CD14-positive monocyte (primary cell): Measurements from ENCODE around the gene CAMKV. TPM values are rescaled to one million over a fixed set of nuclear protein-coding genes. Genes with fewer than 3 reads are reported as not detected.
A peak's percentile ranks its signal among the peaks of the same experiment; 100 is the strongest.
"Not testable (repeated sequence)": the region's sequence is repeated elsewhere in the genome, so short reads cannot be mapped to it uniquely, and the experiment has no call there.

ENCODE experiments used
- DNase-seq, 3 donors: peaks; one replicate each; pipeline ENCODE4 v3.0.0-alpha.2; 2011 to 2022
- H2AFZ ChIP-seq: 2 replicates; pipeline ENCODE4 v1.6.0; 2012; ENCODE audit warnings: mild to moderate bottlenecking, low read depth, low read length, inconsistent platforms; ENCODE audit not compliant: insufficient read depth, poor library complexity, severe bottlenecking
- H3K27ac ChIP-seq, 2 donors: 1 replicate in 1 of 2; 2 replicates in 1 of 2; pipeline ENCODE4 v1.5.1; 2012 to 2013; ENCODE audit warnings: low read length in 2 of 2, control low read depth in 1 of 2, inconsistent platforms in 1 of 2, low read depth in 1 of 2, mild to moderate bottlenecking in 1 of 2
- H3K27me3 ChIP-seq, 2 donors: one replicate each; pipeline versions ENCODE4 v1.6.0 to v1.6.1; 2011 to 2013; ENCODE audit warnings: low read length in 2 of 2; ENCODE audit not compliant: control insufficient read depth in 2 of 2, insufficient read depth in 2 of 2
- H3K36me3 ChIP-seq, 2 donors: replicated peaks in 1 of 2; 1 replicate in 1 of 2; 2 replicates in 1 of 2; pipeline versions ENCODE4 v1.5.1 to v1.6.1; 2012 to 2013; ENCODE audit warnings: low read length in 2 of 2, control low read depth in 1 of 2, inconsistent platforms in 1 of 2, mild to moderate bottlenecking in 1 of 2; ENCODE audit not compliant: insufficient read depth in 2 of 2, control insufficient read depth in 1 of 2
- H3K4me1 ChIP-seq, 2 donors: 1 replicate in 1 of 2; 2 replicates in 1 of 2; pipeline versions ENCODE4 v1.5.1 to v1.6.1; 2012 to 2013; ENCODE audit warnings: low read length in 2 of 2, control low read depth in 1 of 2, inconsistent platforms in 1 of 2, mild to moderate bottlenecking in 1 of 2, moderate library complexity in 1 of 2; ENCODE audit not compliant: insufficient read depth in 2 of 2, control insufficient read depth in 1 of 2
- H3K4me2 ChIP-seq: replicated peaks from 2 replicates; pipeline ENCODE3; 2012; ENCODE audit warnings: low read length, moderate library complexity, mild to moderate bottlenecking; ENCODE audit not compliant: poor library complexity, severe bottlenecking; ENCODE audit errors: extremely low read depth
- H3K4me3 ChIP-seq, 3 experiments: fragments of 200-600 bp in 1 of 3; sonication (generic) in 1 of 3; replicated peaks in 1 of 3; 1 replicate in 2 of 3; 2 replicates in 1 of 3; pipeline ENCODE4 v1.5.1; 2011 to 2013; ENCODE audit warnings: low read length in 3 of 3, mild to moderate bottlenecking in 3 of 3, control low read depth in 2 of 3, low read depth in 2 of 3, inconsistent platforms in 1 of 3, moderate library complexity in 1 of 3
- H3K79me2 ChIP-seq: 2 replicates; pipeline ENCODE4 v1.6.0; 2012; ENCODE audit warnings: mild to moderate bottlenecking, control low read depth, inconsistent platforms, low read length, moderate library complexity; ENCODE audit not compliant: insufficient read depth
- H3K9ac ChIP-seq: 2 replicates; pipeline ENCODE4 v1.6.0; 2017; ENCODE audit warnings: low read length, mild to moderate bottlenecking; ENCODE audit not compliant: insufficient read depth, poor library complexity, severe bottlenecking
- H3K9me3 ChIP-seq, 2 donors: replicated peaks in 1 of 2; 1 replicate in 1 of 2; 2 replicates in 1 of 2; pipeline versions ENCODE4 v1.5.1 to v1.6.1; 2012 to 2013; ENCODE audit warnings: low read length in 2 of 2, control low read depth in 1 of 2; ENCODE audit not compliant: control insufficient read depth in 1 of 2, insufficient read depth in 1 of 2
- H4K20me1 ChIP-seq: 2 replicates; pipeline ENCODE4 v1.6.0; 2012; ENCODE audit warnings: mild to moderate bottlenecking, low read length, control low read depth, moderate library complexity; ENCODE audit not compliant: insufficient read depth
- H3K27ac Mint-ChIP-seq, 7 donors: one replicate each; pipeline ENCODE4 v1.8.0; 2020; ENCODE audit warnings: mild to moderate bottlenecking in 7 of 7, mixed read lengths in 7 of 7, moderate library complexity in 6 of 7, inconsistent platforms in 2 of 7
- H3K27me3 Mint-ChIP-seq, 3 donors: one replicate each; pipeline ENCODE4 v1.8.0; 2021 to 2022; ENCODE audit warnings: low read depth in 3 of 3, mild to moderate bottlenecking in 3 of 3, mixed read lengths in 3 of 3, moderate library complexity in 3 of 3, inconsistent platforms in 1 of 3
- H3K36me3 Mint-ChIP-seq, 2 donors: one replicate each; pipeline ENCODE4 v1.8.0; 2020; ENCODE audit warnings: mixed read lengths in 2 of 2, inconsistent platforms in 1 of 2, mild to moderate bottlenecking in 1 of 2
- H3K4me1 Mint-ChIP-seq: one replicate; pipeline ENCODE4 v1.8.0; 2020; ENCODE audit warnings: mild to moderate bottlenecking, mixed read lengths
- H3K4me3 Mint-ChIP-seq, 2 donors: one replicate each; pipeline ENCODE4 v1.8.0; 2020; ENCODE audit warnings: mild to moderate bottlenecking in 2 of 2, mixed read lengths in 2 of 2, moderate library complexity in 1 of 2
- H3K9me3 Mint-ChIP-seq, 7 donors: one replicate each; pipeline ENCODE4 v1.8.0; 2020 to 2022; ENCODE audit warnings: mixed read lengths in 7 of 7, mild to moderate bottlenecking in 6 of 7, moderate library complexity in 6 of 7, inconsistent platforms in 2 of 7
- WGBS: methylation state at CpG from one replicate; pipeline ENCODE4 v1.1.5; 2013; ENCODE audit warnings: missing lambda C conversion rate; ENCODE audit not compliant: insufficient coverage; 5-methylcytosine and 5-hydroxymethylcytosine counted together
- intact Hi-C, 2 donors: fragments of 100-400 bp; cut with micrococcal nuclease; formaldehyde crosslinking; loops; one replicate each; pipeline versions ENCODE4 v1.15.0 to v1.15.1; 2023
- polyA minus RNA-seq: library from RNA; depleted of rRNA, polyadenylated mRNA; stranded (reverse); fragments of >200 nt; gene quantifications from 2 replicates; pipeline ENCODE4 v1.2.3, GENCODE V29; 2012
- polyA plus RNA-seq, 3 donors: library from polyadenylated mRNA; depleted of rRNA in 1 of 3; unstranded in 2 of 3; stranded (reverse) in 1 of 3; fragments of 300-500 nt in 2 of 3; fragments of >200 nt in 1 of 3; fragmentation: Illumina TruSeq in 2 of 3; gene quantifications; 1 replicate in 2 of 3; 2 replicates in 1 of 3; pipeline ENCODE4 v1.2.3, GENCODE V29; 2012 to 2021
- total RNA-seq, 12 experiments: library from RNA in 1 of 12; stranded (reverse) in 1 of 12; fragments of 120-200 nt in 1 of 12; gene quantifications; one replicate each; pipeline ENCODE4 v1.2.4 and lab custom pipeline; 2013 to 2026; ENCODE audit warnings: mixed read lengths in 6 of 12, inconsistent platforms in 1 of 12
- TF ChIP-seq, protein P1 (sequence below): fragments of 200-600 bp; IDR thresholded peaks from one replicate; pipeline ENCODE4 v1.8.0; 2022; ENCODE audit warnings: antibody characterized with exemption, mild to moderate bottlenecking

CAMKV gene, protein sequence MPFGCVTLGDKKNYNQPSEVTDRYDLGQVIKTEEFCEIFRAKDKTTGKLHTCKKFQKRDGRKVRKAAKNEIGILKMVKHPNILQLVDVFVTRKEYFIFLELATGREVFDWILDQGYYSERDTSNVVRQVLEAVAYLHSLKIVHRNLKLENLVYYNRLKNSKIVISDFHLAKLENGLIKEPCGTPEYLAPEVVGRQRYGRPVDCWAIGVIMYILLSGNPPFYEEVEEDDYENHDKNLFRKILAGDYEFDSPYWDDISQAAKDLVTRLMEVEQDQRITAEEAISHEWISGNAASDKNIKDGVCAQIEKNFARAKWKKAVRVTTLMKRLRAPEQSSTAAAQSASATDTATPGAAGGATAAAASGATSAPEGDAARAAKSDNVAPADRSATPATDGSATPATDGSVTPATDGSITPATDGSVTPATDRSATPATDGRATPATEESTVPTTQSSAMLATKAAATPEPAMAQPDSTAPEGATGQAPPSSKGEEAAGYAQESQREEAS
- 0.04 TPM for total RNA-seq (2013)
- polyA plus RNA-seq (under 1 TPM in 2 of 3 donors, not detected in 1; 0.03 to 0.10 TPM), polyA minus RNA-seq (not detected in 2 replicates), total RNA-seq (lab: John Stamatoyannopoulos, UW) (0 to 0.37 (median 0.08) reads per million in 11 experiments)

DNA sequence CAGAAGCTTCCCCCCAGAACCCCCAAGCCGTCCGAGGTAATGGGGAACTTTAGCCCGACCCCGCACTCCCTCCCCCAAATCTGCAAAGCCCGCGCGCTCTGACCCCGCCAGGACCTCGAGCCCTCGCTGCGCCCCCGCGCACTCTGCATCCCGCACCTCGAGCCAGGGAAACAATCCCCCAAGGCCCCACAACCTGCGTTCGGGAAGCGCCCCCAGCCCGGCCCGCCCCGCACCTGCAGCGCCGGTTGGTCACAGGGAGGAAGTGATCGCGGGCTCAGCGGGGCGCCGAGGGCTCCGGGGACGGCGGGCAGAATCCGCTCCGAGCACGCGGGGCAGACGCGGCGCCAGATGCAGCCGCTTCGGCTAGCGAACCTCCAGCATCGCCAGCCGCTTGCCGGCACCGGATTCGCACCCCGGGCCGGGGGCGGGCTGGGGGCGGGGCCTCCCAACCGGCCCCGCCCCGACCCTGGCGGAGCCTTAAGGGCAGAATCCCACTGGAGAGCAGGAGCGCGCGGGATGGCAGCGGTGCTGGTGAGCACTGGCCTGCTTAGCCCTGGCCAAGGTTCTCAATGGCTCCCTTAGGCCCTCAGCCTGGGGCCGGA, at the start of gene CAMKV:
Gene CAMKV, minus strand, starts transcription at position 382 of the 602 bp plus-strand sequence. CDS start 7,518 bp downstream, outside the sequence.
- Histone ChIP-seq H3K9me3 (no peaks in the 10 kb centered on the region), H3K79me2 (no peaks in the 10 kb centered on the region), H4K20me1 (no peaks in the 10 kb centered on the region), H3K27ac (no peak within 1 kb of the TSS), H3K36me3 (no peaks in the 10 kb centered on the region), H3K9ac (peak within 1 kb of the TSS; percentile 15), H2AFZ (peak within 1 kb of the TSS; percentile 63), H3K4me2 (peak within 1 kb of the TSS; percentile 72), H3K4me1 (peaks cover 3 to 12% of the 10 kb centered on the region in 2 donors), H3K4me3 (peak within 1 kb of the TSS in 2 of 3 experiments; percentile 5 to 62), H3K27me3 (peaks cover 14 to 53% of the 10 kb centered on the region in 2 donors)
- H3K4me3 Mint-ChIP-seq: peak within 1 kb of the TSS; percentile 53 to 78
- TF ChIP-seq, protein P1, sequence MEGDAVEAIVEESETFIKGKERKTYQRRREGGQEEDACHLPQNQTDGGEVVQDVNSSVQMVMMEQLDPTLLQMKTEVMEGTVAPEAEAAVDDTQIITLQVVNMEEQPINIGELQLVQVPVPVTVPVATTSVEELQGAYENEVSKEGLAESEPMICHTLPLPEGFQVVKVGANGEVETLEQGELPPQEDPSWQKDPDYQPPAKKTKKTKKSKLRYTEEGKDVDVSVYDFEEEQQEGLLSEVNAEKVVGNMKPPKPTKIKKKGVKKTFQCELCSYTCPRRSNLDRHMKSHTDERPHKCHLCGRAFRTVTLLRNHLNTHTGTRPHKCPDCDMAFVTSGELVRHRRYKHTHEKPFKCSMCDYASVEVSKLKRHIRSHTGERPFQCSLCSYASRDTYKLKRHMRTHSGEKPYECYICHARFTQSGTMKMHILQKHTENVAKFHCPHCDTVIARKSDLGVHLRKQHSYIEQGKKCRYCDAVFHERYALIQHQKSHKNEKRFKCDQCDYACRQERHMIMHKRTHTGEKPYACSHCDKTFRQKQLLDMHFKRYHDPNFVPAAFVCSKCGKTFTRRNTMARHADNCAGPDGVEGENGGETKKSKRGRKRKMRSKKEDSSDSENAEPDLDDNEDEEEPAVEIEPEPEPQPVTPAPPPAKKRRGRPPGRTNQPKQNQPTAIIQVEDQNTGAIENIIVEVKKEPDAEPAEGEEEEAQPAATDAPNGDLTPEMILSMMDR: no peak
- intact Hi-C loops: no loop called here
- no peak within 1 kb of the TSS for H3K27ac Mint-ChIP-seq
- peaks cover 0 to 10% (median 3%) of the 10 kb centered on the region in 7 donors for H3K9me3 Mint-ChIP-seq
- H3K36me3 Mint-ChIP-seq: no peaks in the 10 kb centered on the region
- peaks cover 28 to 66% (median 54%) of the 10 kb centered on the region in 3 donors for H3K27me3 Mint-ChIP-seq
- WGBS: 2% methylated on average over 59 of the region's 59 CpGs
- peaks cover 7% of the 10 kb centered on the region for H3K4me1 Mint-ChIP-seq
- no peak for DNase-seq

DNA sequence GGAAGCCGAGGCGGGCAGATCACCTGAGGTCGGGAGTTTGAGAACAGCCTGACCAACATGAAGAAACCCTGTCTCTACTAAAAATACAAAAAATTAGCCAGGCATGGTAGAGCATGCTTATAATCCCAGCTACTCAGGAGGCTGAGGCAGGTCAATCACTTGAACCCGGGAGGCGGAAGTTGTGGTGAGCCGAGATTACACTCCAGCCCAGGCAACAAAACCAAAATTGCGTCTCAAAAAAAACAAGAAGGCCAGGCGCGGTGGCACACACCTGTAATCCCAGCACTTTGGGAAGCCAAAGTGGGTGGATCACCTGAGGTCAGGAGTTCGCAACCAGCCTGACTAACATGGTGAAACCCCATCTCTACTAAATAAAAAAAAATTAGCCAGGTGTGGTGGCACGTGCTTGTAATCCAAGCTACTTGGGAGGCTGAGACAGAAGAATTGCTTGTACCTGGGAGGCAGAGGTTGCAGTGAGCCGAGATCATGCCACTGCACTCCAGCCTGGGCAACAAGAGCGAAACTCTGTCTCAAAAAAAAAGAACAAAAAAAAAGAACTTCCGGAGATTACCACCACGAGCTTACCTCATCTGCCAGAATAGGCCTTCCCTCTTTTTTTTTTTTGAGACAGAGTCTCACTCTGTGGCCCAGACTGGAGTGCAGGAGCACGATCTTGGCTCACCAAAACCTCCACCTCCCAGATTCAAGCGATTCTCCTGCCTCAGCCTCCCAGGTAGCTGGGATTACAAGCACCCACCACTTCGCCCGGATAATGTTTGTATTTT, 48.3 kb upstream of the CAMKV start:
- H3K4me3 Mint-ChIP-seq: peak overlapping the region; percentile 56 to 73
- H3K9me3 ChIP-seq, intact Hi-C loops, H3K36me3 Mint-ChIP-seq, H3K36me3 ChIP-seq, H3K9ac ChIP-seq, H3K27me3 Mint-ChIP-seq, H3K9me3 Mint-ChIP-seq, H3K79me2 ChIP-seq, H4K20me1 ChIP-seq, H3K27me3 ChIP-seq: not testable (repeated sequence)
- H2AFZ ChIP-seq: peak overlapping the region; percentile 41
- peak overlapping the region; percentile 73 to 90 (median 81) for H3K27ac Mint-ChIP-seq
- WGBS: 54% methylated on average over 4 of the region's 19 CpGs
- peak in 2 of 3 donors; percentile 21 to 43 for DNase-seq
- H3K4me3 ChIP-seq: peak overlapping the region in 1 of 3 experiments; percentile 25
- H3K4me2 ChIP-seq: peak overlapping the region; percentile 37
- peaks cover 27% of the 10 kb centered on the region for H3K4me1 Mint-ChIP-seq
- peak overlapping the region; percentile 25 to 51 for H3K27ac ChIP-seq
- peaks cover 13 to 18% of the 10 kb centered on the region in 2 donors for H3K4me1 ChIP-seq
